Measurements from ENCODE around the gene IL36A.

DNA sequence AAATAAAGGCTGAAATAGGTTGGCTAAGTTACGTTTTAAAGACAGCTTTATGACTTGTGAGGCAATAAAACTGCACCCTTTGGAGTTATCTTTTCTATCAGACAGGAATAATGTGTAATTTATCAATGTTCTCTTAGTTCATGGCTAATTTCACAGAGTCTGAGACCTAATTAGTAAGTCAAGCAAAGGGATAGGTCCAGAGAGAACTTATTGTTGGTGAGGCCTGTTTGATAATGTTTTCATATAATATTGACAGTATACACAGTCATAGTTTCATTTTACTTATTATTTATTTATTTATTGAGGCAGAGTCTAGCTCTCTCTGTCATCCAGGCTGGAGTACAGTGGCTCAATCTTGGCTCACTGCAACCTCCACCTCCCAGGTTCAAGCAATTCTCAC, 51.9 kb downstream of the IL36A start:
- TF ChIP-seq CTCF (IDR thresholded peaks at IDR 0.05; ENCODE audit: extremely low read depth in 1 of 2, insufficient read depth in 1 of 2, low read depth in 1 of 2, low read length in 2 of 2) (no peak), MAX (IDR thresholded peaks at IDR 0.05; ENCODE audit: insufficient read depth, insufficient read length) (no peak), JUN (IDR thresholded peaks at IDR 0.05; ENCODE audit: borderline replicate concordance, insufficient read depth, insufficient read length, low read depth) (no peak), EZH2 (IDR thresholded peaks at IDR 0.05; ENCODE audit: borderline replicate concordance, low read depth, low read length, severe bottlenecking) (no peak), POLR2A (IDR thresholded peaks at IDR 0.05; ENCODE audit: low read depth, low read length) (no peak), POLR2AphosphoS5 (IDR thresholded peaks at IDR 0.05; ENCODE audit: insufficient read depth, low read depth, low read length) (no peak), FOS (IDR thresholded peaks at IDR 0.05; ENCODE audit: borderline replicate concordance, insufficient read depth, low read length) (no peak), MYC (IDR thresholded peaks at IDR 0.05; ENCODE audit: low read depth, low read length) (no peak), GATA2 (IDR thresholded peaks at IDR 0.05; ENCODE audit: insufficient read depth, insufficient read length, low read depth, low read length) (no peak)

Data from endothelial cell of umbilical vein (primary cell).